HUDEP-2 (cell line): Measurements from ENCODE around the gene PTPRC.

Experiments
- DNase-seq, 76 experiments: peaks; one replicate each; lab custom pipeline; 2025; ENCODE audit not compliant: unreplicated experiment in 76 of 76; lab: John Stamatoyannopoulos, UW

PTPRC gene

GRCh38 chr1:198798923-198799386 lies 160.1 kb downstream of the PTPRC start:
- DNase-seq = no peak

GRCh38 chr1:198805498-198806151 lies 166.8 kb downstream of the PTPRC start:
- no peak for DNase-seq

- no peak for DNase-seq
Measured at GRCh38 chr1:198806861-198807260, 168.0 kb downstream of the PTPRC start.
